DOHH2 (cell line): Measurements from ENCODE around the gene RAB41.
A peak's percentile ranks its signal among the peaks of the same experiment; 100 is the strongest.

Source experiments
- H3F3A ChIP-seq: fragments of 200-600 bp; sonication (generic), shearing (Covaris generic); 2 replicates; pipeline ENCODE4 v1.6.0; 2016; ENCODE audit warnings: antibody characterized with exemption, mild to moderate bottlenecking; ENCODE audit not compliant: control insufficient read depth, insufficient read depth
- H3K27ac ChIP-seq: fragments of 200-600 bp; sonication (generic); 2 replicates; pipeline ENCODE4 v1.5.1; 2014; ENCODE audit warnings: low read depth, mild to moderate bottlenecking, low read length, moderate library complexity
- H3K27me3 ChIP-seq: fragments of 200-600 bp; sonication (generic); 2 replicates; pipeline ENCODE4 v1.6.1; 2014; ENCODE audit warnings: mild to moderate bottlenecking, low read length, mixed read lengths; ENCODE audit not compliant: control insufficient read depth
- H3K36me3 ChIP-seq: fragments of 200-600 bp; sonication (generic); 2 replicates; pipeline ENCODE4 v1.6.1; 2014; ENCODE audit warnings: mild to moderate bottlenecking, low read length, moderate library complexity, mixed read lengths; ENCODE audit not compliant: control insufficient read depth
- H3K4me1 ChIP-seq: fragments of 200-600 bp; sonication (generic); 2 replicates; pipeline ENCODE4 v1.6.1; 2014; ENCODE audit warnings: mild to moderate bottlenecking, low read length, mixed read lengths; ENCODE audit not compliant: control insufficient read depth
- H3K4me2 ChIP-seq: fragments of 200-600 bp; sonication (generic); 2 replicates; pipeline ENCODE4 v1.6.0; 2014; ENCODE audit warnings: mild to moderate bottlenecking, low read length, moderate library complexity
- H3K4me3 ChIP-seq: fragments of 200-600 bp; sonication (generic); 2 replicates; pipeline ENCODE4 v1.5.1; 2014; ENCODE audit warnings: mild to moderate bottlenecking, low read length, mixed read lengths
- H3K79me2 ChIP-seq: fragments of 200-600 bp; sonication (generic); 2 replicates; pipeline ENCODE4 v1.6.1; 2014; ENCODE audit warnings: mild to moderate bottlenecking, low read length, mixed read lengths; ENCODE audit not compliant: control insufficient read depth
- H3K9me2 ChIP-seq: fragments of 200-600 bp; sonication (generic); replicated peaks from 2 replicates; pipeline ENCODE4 v1.6.1; 2014; ENCODE audit warnings: mild to moderate bottlenecking, low read length, mixed read lengths; ENCODE audit not compliant: control insufficient read depth
- H3K9me3 ChIP-seq: fragments of 200-600 bp; sonication (generic); 2 replicates; pipeline ENCODE4 v1.6.1; 2014; ENCODE audit warnings: antibody characterized with exemption, low read length, mixed read lengths; ENCODE audit not compliant: control insufficient read depth, insufficient read depth
- H4K20me1 ChIP-seq: fragments of 200-600 bp; sonication (generic); 2 replicates; pipeline ENCODE4 v1.6.0; 2014; ENCODE audit warnings: low read depth, mild to moderate bottlenecking, antibody characterized with exemption, low read length, moderate library complexity; ENCODE audit not compliant: control insufficient read depth, insufficient read depth
- EZH2phosphoT487 ChIP-seq: fragments of 200-600 bp; sonication (generic); IDR thresholded peaks from 2 replicates; pipeline ENCODE4 v1.6.1; 2017; ENCODE audit warnings: borderline replicate concordance, mild to moderate bottlenecking, antibody characterized with exemption, low read length, moderate library complexity, mixed read lengths
- TF ChIP-seq, protein P1 (sequence below): fragments of 200-600 bp; sonication (generic); IDR thresholded peaks from one replicate; pipeline ENCODE4 v1.5.1; 2014; ENCODE audit warnings: antibody characterized with exemption, mild to moderate bottlenecking, low read depth, low read length; ENCODE audit not compliant: poor library complexity, severe bottlenecking

RAB41 gene

DNA sequence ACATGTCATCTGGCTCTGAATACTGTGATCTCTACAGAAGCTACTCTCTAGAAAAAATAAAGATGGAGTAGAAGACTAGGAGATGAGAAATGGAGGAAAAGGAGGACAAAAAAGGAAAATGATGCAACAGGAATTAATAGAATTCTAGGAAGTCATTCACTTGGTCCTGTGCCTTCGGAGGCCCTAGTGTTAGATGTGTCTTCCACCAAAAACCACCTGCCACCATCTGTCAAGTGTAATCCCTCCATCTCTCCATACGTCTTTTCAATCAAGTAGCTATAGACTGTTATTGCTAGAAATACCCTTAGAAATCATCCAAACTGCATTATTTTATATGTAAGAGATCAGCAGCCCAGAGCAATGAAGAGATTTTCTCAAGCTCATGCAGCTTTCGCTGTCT is 2.9 kb upstream of the RAB41 start:
- Histone ChIP-seq H3K27ac (no peak overlapping the region), H3K9me3 (no peaks in the 10 kb centered on the region), H3K4me2 (no peak overlapping the region), H3K79me2 (no peaks in the 10 kb centered on the region), H3K36me3 (no peaks in the 10 kb centered on the region), H4K20me1 (no peaks in the 10 kb centered on the region), H3F3A (no peaks in the 10 kb centered on the region), H3K4me3 (no peak overlapping the region), H3K9me2 (no peaks in the 10 kb centered on the region), H3K27me3 (no peaks in the 10 kb centered on the region), H3K4me1 (no peaks in the 10 kb centered on the region)
- no peak for TF ChIP-seq EZH2phosphoT487
- TF ChIP-seq, protein P1, sequence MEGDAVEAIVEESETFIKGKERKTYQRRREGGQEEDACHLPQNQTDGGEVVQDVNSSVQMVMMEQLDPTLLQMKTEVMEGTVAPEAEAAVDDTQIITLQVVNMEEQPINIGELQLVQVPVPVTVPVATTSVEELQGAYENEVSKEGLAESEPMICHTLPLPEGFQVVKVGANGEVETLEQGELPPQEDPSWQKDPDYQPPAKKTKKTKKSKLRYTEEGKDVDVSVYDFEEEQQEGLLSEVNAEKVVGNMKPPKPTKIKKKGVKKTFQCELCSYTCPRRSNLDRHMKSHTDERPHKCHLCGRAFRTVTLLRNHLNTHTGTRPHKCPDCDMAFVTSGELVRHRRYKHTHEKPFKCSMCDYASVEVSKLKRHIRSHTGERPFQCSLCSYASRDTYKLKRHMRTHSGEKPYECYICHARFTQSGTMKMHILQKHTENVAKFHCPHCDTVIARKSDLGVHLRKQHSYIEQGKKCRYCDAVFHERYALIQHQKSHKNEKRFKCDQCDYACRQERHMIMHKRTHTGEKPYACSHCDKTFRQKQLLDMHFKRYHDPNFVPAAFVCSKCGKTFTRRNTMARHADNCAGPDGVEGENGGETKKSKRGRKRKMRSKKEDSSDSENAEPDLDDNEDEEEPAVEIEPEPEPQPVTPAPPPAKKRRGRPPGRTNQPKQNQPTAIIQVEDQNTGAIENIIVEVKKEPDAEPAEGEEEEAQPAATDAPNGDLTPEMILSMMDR = no peak

- H3K9me3 ChIP-seq = no peaks in the 10 kb centered on the region
- H4K20me1 ChIP-seq = no peaks in the 10 kb centered on the region
- no peak overlapping the region for H3K4me2 ChIP-seq
- no peaks in the 10 kb centered on the region for H3K27me3 ChIP-seq
- H3K9me2 ChIP-seq = no peaks in the 10 kb centered on the region
- H3K36me3 ChIP-seq = no peaks in the 10 kb centered on the region
- H3K27ac ChIP-seq = no peak overlapping the region
- no peaks in the 10 kb centered on the region for H3K79me2 ChIP-seq
- TF ChIP-seq, protein P1 = no peak
- H3K4me1 ChIP-seq = no peaks in the 10 kb centered on the region
- no peak overlapping the region for H3K4me3 ChIP-seq
- no peaks in the 10 kb centered on the region for H3F3A ChIP-seq
Observed at GRCh38 chrX:70280573-70280972, 1.4 kb upstream of the RAB41 start.

DNA sequence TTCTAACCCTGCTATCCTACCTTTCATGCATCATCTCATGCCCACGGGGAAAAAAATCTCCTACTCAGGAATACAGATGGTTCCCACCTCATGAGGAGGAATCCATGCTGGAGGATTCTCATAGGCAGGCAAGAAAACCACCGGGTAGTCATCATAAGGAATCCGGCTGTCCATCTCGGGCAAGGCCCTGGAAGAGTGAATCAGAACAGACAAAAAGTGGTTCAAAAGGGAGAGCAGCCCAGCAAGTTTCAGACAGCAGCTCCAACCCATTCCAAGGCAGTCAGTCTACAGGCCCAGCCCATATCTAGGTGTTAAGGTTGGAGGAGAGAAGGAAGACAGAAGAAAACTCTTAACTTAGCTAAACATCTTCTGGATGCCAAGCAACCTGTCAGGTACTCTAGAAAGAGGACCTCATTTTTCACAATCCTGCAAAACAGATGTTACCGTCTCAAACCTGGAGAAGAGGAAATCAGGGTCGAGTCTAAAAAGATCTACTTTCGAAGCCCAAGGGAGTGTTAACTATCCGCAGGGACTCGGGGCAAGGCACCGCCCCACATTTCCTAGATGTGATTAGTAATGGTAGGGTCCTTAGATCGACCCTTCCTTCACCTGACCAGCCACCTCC is 7.3 kb downstream of the RAB41 start:
- Histone ChIP-seq H3K9me2 (no peaks in the 10 kb centered on the region), H3K36me3 (peaks cover 27% of the 10 kb centered on the region), H3K9me3 (no peaks in the 10 kb centered on the region), H3K79me2 (peaks cover 47% of the 10 kb centered on the region), H3K4me1 (peaks cover 26% of the 10 kb centered on the region), H3K27me3 (no peaks in the 10 kb centered on the region), H4K20me1 (no peaks in the 10 kb centered on the region), H3F3A (no peaks in the 10 kb centered on the region), H3K4me2 (peak overlapping the region; percentile 81), H3K4me3 (peak overlapping the region; percentile 93), H3K27ac (no peak overlapping the region)
- TF ChIP-seq EZH2phosphoT487 = no peak
- TF ChIP-seq, protein P1 = no peak
